GM18505 (cell line): ENCODE data around the gene GFRA4.

Source experiments
- ATAC-seq: cut with Tn5 transposase; IDR thresholded peaks from one replicate; pipeline ENCODE4 v1.9.1; 2021; ENCODE audit not compliant: unreplicated experiment
- POLR2A ChIP-seq: IDR thresholded peaks from 4 replicates; pipeline ENCODE4 v1.6.1; 2011; ENCODE audit warnings: borderline replicate concordance; ENCODE audit not compliant: insufficient read depth, insufficient read length; ENCODE audit errors: extremely low read depth

Gene GFRA4

DNA sequence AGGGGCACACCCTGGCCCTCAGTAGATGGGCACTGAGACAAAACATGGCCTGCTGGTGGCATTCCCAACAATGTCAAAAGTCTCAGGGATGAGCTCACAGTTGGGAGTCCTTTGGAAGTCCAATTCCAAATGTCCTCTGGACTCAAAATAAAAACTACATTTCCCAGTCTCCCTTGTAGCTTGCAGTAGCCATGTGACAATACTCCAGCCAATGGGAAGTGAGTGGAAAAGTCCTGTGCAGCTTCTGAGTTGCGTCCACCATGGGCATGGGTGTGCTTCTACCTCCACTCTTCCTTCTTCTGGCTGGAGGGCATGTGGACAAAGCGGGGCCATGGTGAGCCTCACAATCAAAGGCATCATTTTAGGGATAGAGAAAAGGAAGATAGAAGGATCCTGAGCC is 24.5 kb upstream of the GFRA4 start:
- ATAC-seq: no peak
- TF ChIP-seq POLR2A: no peak

DNA sequence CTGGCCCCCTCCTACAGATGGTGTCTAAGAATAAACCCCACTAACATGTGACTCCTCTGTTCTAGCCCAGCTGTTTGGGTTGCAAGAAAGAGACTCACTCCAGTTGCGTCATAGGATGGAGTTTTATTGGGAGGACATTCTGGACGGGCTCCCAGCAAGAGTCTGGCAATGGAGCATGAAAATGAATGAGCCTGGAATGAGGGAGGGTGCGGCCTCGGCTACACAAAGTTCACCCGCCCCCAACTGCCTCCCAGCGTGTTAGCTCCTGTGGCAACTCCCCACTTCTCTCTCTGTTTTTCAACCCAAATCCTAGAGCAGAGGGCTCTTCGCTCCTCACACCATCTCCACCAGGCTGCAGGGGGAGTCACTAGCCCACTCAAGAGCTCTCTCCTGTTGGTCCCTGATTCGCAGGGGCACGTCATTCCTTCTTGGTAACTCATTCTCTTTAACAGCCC is 23.7 kb upstream of the GFRA4 start:
- no peak for TF ChIP-seq POLR2A
- ATAC-seq: no peak

DNA sequence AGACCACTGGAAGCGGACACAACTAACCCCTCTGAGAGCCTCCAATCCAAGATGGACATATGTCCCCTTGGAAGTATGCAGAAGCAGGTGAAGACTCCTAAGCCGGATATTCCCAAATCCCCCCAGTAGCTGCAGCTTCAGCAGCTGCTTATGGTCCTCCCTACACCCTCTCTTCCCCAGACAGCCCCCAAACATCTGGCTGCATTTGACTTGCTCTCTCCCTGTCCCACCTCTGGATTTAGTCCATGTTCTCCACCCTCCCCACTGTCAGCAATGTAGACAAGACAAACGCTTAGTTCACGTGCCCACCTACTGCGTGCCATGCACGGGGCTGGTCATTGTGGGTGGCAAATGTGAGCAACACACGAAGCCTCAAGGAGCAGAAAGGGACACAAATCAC is 23.2 kb upstream of the GFRA4 start:
- no peak for ATAC-seq
- TF ChIP-seq POLR2A: no peak

DNA sequence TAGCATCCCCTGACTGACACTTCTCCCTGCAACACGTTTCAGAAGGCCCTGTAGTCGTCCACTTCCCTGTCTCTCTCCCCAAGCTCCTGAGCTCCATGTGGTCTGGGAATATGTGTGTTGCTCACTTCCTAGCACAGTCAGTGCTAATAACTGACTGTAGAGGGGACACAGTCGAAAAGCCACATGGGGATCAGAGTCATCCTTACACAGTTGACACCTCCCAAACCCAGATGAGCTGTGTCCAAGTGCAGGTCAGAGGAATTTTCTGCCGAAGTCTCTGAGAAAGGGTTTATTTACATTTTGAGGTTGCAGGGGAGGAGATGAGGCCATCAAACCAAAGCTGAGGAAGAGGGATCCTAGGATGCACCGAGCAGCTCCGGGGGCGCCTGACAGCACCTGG is 22.1 kb upstream of the GFRA4 start:
- ATAC-seq: no peak
- TF ChIP-seq POLR2A: no peak

DNA sequence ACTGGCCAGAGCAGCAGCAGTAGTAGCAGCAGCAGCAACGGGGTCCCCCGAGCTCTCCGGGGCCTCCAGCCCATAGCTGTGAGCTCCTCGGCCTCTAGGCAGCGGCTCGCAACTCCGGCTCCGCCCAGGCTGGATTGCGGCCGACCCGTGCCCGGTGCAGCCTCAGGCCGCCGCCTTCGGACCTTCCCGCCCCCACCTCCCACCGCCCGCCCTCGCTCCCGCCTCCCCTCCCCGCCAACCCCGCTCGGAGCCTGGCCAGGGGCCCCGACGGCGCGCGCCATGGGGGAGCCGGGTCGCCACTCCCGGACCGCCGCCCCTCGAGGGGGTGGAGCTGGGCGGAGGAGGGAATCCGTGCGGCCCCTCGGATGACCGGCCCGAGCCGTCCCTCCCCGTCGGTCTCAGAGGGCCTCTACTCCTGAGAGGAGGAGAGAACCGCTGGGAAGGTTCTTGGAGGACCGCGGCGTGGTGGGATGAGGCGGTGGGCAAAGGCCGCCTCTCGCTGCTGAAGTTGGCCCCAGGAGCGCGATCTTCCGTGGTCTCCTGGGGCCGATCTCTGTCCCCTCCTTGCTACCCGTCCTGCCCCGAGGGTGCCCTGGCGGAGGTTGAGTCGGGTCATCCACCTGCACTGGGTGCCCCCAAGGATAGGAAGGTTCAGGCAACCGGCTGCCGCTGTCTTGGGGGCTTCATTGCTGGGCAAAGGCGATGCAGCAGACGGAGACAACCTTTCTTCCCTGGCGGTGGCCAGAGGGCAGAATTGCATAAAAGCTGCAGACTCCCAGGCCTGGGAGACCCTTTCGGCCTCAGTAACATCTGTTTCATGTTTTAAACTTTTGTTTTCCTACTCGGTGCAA is 19.0 kb upstream of the GFRA4 start, which contains the start of gene ADAM33:
Gene ADAM33, minus strand, starts transcription at position 80 of the 851 bp plus-strand sequence. Its CDS starts 6 bp downstream, at position 74.
- no peak for ATAC-seq
- no peak for TF ChIP-seq POLR2A

DNA sequence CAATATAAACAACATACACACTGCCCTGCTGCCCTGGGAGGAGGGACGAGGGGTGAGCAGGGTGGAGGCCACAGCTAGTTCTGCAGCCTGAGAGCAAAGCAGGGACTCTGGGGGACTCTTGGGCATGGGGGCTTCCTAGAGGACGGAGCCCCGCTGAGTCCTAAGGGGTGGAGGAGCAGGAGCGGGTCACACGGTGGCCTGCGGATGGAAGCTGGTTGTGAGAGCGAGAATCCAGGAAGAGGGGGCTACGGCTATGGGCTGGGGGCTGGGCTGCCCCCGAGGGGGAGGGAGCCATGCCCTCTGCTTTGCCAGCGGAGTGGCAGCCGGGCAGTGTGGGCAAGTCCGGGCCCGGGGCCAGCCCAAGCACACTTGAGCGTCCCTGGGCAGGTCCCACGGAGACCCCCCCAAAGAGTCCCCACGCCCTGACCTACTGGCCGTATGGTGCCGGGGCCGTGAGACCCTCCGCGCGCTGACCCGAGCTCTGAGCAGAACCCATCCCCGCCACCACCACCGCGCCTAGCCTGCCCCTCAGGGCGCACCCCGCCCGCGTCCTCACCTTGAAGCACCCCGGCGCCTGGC is 18.2 kb upstream of the GFRA4 start:
- no peak for ATAC-seq
- no peak for TF ChIP-seq POLR2A

DNA sequence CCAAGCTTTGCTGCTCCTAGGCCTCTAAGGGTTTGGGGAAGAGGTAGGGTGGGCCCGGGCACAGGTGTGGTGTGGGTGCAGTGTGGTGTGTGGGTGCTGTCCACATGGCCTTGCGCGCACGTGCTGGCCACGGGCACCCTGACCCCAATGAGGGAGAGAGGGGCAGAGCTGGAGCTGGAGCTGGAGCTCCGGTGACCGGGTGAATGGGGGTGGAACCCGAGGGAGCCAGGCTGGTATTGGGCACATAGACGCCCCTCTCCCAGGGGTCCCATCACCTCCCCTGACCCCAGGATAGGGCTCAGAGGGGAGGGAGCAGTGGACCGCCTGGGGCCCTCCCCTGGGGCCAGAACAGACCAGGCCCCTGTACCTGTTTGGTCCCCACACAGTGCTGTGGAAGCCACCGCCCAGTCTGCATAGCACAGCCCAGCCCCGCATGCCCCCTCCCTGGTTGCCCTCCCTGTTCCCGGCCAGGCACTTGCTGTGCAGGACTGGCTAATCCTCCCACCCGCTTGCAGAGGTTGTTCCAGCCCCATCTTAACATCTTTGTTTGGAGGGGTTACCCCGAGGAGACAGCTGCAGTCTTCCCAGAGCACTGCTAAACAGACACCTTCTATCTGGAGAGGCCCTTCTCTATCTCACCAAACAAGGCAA is 17.6 kb upstream of the GFRA4 start:
- ATAC-seq: no peak

DNA sequence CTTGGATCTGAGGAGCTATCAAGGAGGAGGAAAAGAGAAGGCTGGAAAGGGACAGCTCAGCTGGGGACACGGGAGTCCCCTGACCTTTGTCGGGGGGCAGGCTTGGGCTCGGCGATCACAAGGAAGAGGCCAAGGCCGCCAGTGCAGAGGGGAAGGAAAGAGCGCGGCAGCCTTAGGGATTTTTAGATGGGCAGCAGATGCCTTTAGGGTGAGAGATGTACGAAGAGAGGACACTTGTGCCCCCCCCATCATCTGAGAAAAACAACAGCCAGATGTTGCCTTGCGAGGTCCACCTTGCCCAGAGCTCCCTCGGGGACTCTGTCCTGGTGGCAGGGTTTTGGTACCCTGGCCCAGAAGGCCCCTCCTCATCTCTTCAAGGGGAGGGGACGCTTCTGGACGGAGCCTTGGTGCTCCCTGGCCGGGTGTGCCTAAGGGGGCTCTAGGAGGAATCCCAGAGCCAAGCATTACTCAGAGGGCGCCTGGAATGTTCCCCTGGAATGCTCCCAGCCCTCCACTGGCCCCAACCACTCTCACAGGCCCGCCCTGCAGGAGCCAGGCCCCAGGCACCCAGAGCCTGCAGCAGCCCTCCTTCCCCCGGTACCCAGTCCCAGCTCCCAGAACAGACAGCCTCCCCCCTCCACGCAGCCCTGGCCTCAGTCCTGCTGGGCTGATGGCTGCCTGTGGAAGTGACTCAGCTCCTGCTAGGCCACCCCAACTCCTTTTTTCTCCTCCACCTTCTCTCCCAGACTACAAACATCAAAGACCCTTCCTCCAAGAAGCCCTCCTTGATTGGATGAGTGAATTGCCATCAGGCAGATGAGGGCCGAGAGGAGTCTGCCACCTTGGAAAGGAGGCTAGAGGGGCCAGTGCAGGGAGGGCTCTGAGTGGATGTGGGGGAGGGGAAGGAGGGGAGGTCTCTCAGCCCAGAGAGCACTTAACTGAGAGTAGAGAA is 16.8 kb upstream of the GFRA4 start:
- no peak for ATAC-seq
- TF ChIP-seq POLR2A: no peak

More for the DNA sequence above, 17.6 kb upstream of the GFRA4 start:
- TF ChIP-seq POLR2A: no peak

DNA sequence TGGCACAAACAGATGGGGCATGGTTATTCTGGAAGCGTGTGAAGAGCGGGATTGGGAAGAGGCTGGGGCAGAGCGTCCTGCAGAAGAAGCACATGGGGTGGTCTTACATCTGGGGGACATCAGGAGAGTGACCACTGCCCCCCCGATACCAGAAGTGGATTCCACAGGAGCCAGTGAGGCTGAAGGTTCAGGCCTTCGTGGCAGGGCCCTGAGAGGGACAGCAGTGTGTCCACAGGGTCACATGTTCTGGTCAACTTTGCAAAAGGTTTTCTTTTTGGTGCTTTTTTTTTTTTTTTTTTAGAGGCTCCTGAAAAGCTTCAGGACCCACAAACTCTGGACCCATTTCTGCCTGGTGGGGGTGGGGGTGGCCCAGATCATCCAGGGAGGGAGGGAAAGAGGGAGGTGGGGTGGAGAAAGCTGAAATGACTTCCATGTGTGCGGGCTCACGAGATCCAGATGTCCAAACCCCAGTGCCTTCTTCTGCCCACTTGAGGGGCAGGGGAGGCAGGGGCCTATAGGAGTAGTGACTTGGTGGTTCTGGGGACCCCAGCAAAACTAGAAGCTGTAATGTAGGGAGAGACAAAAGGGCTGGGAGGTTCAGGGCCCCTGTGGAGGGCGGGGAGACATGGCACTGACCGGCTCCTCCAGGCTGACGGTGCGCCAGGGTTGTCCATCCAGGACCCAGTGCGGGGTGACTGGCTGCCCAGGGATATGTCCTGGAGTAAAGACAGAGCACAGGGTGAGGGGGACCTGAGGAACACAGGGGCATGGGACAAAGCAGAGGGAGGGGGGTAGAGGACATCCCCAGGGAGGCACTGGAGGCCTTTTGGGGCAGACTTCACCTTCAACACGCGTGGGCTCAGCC is 15.9 kb upstream of the GFRA4 start:
- ATAC-seq: no peak

DNA sequence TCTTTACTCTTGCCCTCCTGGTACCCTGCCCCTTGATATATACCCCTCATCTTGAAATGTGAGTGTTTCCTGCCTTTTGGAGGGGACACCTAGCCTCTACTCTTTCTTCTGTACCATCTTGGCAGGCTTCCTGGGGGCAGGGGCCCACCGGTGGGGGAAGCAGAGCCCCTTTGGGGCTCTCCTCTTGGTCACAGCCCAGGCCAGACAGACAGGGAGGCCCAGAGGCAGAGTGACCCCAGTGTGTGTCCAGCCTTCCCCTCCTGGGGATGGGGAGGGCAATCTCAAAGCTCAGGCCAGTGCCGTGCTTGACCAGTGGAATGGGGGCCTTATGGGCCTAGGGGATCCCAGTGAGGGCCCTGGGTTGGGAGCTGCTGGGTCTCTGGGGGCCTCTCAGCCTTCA is 15.0 kb upstream of the GFRA4 start:
- no peak for ATAC-seq
- TF ChIP-seq POLR2A: no peak

More for the DNA sequence above, 15.9 kb upstream of the GFRA4 start:
- no peak for TF ChIP-seq POLR2A

DNA sequence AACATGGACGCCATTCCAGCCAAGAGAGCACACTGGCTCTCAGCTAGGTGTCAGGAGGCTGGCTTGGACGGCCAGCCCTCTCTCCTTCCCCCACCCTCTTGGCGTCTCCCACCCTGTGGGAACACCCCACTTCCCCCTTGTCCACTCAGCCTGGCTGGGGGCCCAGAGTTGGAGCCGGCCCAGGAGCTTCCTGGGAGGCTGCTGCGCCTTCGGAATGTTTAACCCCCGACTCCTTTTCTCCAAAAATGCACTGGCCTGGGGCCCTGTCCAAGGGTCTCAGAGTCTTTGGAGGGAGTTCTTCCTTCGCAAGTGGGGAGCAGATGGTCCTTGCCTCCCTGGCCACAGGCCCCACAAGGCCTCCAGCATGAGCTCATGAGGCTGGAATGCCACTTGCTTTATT is 14.5 kb upstream of the GFRA4 start:
- no peak for TF ChIP-seq POLR2A
- ATAC-seq: no peak
